GM12874 (cell line): ENCODE results near the gene DUS3L.

Source experiments
- TF ChIP-seq, protein P1 (sequence below): IDR thresholded peaks from 2 replicates; pipeline ENCODE4 v1.5.1; 2011; ENCODE audit warnings: low read depth, mild to moderate bottlenecking, control low read depth, low read length, moderate library complexity; ENCODE audit not compliant: insufficient read depth

DUS3L gene

DNA sequence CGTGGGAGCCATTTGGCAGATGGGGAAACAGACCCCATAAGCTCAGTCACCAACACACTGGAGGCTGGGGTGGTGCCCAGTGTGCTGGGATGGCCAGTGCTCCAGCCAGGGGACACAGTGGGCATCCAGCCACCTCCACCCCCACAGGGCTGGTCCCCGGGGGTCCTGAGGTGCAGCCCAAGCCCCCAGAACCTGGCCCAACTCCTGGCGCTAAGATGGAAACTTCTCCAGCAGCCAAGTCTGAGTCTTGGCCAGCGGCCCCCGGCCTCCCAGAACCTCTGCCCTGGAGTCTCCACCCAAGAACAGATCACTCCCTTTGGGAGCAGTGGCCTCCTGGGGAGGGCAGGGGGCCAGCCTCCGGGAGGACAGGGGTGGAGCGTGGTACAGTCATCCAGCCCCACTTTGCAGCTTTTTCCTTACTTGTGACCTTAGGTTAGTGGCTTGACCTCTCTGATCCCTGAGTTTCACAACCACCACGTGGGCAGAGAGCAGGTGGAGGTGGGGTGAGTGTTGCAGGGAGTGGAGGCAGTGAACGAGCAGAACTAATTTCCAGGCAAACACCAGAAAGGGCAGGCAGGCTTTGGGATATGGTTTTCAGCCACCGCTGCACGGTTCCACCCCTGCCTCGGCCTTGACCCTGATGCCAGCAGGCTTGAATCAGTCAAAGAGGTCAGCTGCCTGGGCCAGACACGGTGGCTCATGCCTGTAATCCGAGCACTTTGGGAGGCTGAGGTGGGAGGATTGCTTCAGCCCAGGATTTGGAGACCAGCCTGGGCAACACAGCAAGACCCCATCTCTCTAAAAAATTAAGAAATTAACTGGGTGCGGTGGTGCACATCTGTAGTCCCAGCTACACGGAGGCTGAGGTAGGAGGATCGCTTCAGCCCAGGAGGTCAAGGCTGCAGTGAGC lies 9.7 kb upstream of the DUS3L start:
- TF ChIP-seq, protein P1, sequence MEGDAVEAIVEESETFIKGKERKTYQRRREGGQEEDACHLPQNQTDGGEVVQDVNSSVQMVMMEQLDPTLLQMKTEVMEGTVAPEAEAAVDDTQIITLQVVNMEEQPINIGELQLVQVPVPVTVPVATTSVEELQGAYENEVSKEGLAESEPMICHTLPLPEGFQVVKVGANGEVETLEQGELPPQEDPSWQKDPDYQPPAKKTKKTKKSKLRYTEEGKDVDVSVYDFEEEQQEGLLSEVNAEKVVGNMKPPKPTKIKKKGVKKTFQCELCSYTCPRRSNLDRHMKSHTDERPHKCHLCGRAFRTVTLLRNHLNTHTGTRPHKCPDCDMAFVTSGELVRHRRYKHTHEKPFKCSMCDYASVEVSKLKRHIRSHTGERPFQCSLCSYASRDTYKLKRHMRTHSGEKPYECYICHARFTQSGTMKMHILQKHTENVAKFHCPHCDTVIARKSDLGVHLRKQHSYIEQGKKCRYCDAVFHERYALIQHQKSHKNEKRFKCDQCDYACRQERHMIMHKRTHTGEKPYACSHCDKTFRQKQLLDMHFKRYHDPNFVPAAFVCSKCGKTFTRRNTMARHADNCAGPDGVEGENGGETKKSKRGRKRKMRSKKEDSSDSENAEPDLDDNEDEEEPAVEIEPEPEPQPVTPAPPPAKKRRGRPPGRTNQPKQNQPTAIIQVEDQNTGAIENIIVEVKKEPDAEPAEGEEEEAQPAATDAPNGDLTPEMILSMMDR = no peak

DNA sequence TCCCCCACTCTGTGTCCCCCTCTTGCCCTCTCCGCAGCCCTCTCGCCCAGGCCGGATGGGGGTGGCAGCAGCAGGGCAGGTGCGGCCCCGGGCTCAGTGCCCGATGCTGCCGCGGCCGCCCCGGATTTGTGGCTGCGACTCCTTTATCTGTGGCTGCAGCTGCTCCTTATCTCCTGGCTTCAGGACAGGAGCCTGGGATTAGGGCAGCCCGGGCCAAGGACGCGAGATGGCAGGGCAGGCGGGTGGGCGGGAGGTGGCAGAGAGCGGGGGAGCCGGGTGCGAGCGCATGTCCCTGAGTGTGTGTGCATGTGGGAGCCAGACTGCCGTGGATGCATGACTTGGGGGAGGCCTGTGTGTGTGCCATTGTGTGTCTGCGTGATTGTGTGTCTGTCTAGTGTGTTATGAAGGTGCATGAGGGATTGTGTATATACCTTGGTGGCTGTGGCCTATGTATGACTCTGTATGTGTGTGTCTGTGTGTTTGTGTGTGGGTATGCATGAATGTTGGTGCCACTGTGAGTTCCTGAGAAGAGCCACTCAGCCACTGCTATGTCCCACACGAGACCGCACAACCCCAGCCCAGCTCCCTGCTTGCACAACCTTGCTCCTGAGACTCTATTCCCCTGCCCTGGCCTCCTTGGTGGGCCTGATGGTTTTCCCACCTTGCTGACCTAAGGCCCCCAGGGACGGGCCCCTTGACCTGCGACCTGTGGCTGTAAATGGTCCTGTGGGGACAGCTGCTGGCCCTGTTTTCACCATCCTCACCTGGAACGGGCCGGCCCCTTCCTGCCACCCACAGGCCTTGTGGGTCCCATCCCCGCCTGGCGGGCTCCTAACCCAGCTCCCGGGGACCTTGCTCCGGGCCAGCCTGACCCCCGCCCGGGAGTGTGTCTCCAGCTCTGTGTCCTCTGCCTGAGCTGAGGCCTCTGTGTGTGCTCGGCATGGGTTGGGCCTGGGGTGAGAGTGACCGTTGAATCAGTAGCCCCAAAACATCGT lies 8.6 kb upstream of the DUS3L start:
- TF ChIP-seq, protein P1 = no peak

DNA sequence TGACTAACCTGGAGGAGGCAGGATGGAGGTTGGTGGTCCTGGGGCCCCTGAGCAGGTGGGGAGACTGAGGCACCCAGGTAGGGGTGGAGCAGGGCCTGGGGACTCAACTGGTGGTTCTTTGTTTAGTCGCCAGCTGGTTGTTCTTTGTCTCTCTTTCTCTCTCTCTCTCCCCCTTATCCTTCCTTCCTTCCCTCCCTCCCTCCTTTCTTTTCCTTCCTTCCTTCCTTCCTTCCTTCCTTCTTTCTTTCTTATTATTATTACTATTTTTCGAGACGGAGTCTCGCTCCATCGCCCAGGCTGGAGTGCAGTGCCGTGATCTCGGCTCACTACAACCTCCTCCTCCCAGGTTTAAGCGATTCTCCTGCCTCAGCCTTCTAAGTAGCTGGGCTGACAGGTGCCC lies 7.3 kb upstream of the DUS3L start:
- TF ChIP-seq, protein P1 = no peak

DNA sequence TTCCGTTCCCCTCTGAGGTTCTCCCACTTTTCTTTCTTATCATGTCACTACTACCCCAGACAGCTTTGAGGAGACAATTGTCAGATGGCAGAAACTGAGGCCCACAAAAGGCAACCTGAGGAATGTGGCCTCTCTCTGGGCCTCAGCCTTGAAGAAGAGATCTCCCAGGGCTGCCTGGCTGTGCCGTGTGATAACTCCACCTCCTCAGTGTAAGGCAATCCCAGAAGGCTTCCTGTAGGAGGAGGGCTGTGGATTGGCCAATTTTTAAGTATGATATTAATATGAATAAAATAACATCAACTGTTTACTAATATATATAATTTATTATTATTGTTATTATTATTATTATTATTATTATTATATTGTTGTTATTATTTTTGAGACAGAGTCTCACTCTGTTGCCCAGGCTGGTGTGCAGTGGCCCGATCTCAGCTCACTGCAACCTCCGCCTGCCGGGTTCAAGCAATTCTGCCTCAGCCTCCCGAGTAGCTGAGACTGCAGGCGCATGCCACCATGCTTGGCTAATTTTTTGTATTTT lies 4.5 kb upstream of the DUS3L start:
- TF ChIP-seq, protein P1 = no peak

DNA sequence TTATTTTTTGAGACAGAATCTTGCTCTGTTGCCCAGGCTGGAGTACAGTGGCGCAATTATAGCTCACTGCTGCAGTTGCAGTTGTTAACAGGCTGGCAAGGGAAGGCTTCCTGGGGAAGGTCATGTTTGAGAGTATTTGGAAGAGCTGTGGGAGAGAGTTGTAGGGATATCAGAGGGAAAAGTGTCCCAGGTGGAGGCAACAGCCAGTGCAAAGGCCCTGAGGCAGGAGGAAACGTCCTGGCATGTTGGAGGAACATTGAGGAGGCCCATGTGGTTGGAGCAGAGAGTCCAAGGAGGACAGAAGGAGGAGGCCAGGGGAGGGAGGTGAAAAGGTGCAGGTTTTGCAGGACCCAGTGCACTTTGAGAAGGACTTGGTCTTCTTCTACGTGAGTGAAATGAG lies 2.2 kb upstream of the DUS3L start:
- TF ChIP-seq, protein P1 = no peak

DNA sequence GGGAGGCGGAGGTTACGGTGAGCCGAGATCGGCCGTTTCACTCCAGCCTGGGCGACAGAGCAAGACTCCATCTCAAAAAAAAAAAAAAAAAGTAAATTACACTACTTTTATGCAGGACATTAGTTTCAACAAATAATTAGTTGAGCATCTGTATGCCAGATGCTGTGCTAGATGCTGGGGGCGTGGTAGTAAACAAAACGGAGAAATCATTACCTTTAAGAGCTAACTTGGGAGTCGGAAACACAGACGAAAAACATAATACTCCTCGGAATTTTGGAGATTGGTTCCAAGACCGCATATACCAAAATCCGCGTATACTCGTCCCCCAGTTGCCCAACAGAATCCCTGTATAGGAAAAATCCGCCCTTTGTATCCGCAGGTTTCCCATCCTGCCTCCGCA lies 1.3 kb upstream of the DUS3L start:
- TF ChIP-seq, protein P1 = no peak

DNA sequence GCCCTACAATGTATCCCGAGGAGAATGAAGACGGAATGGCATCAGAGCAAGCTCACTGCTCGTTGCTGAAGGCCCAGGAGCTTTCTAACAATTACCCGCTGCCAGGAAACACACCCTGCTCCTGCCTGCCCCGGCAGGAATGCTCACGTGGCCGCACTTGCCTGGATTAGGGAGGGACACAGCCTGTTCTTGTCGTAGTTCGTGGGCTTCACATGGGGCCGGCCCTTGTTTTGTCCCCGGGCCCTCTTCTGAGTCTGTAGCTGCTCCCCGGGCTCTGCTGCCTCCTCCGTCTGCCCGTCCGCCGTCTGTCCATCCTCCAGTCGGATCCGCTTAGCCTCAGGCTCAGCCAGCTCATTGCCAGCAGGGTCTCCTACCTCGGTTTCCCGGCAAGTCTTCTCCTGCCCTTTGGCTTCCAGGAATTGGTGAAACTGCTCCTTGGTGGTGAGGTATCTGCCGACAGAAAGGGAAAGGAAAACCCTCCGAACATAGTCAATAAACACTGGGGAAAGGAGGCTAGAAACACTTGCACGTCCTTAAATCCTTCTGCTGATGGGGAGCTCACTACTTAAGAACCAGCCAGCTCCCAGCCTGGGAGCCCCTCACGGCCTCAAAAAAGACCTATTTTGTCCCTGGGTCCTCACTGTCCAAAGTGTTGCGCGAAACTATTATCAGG lies 941 bp downstream of the DUS3L start:
- TF ChIP-seq, protein P1 = no peak
